NOMO-1 (cell line): ENCODE results near the gene ADCY5.

Experiments
- DNase-seq, 2 experiments: peaks; one replicate each; lab custom pipeline; 2025; ENCODE audit not compliant: unreplicated experiment in 2 of 2; lab: John Stamatoyannopoulos, UW

The ADCY5 gene

DNA sequence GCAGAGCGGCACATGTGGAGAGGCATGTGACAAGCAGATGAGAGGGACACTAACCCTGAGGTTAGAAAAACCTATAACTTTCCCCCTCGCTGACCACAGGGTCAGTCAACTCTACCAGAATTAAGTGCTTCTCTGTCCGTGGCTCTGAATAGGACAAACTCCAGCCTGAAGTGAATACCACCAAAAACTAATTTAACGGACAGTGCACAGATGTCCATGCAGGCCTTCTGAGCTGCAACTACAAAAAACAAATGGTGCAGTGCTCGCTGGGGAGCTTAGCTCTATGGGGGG is 59.3 kb downstream of the ADCY5 start:
- DNase-seq: no peak

- DNase-seq: no peak
Observed at GRCh38 chr3:123388811-123389627, 59.9 kb downstream of the ADCY5 start.

- DNase-seq: no peak
Observed at GRCh38 chr3:123388042-123388441, 60.8 kb downstream of the ADCY5 start.

- no peak for DNase-seq
Observed at GRCh38 chr3:123387532-123387931, 61.4 kb downstream of the ADCY5 start.

GRCh38 chr3:123386477-123387040 is 62.3 kb downstream of the ADCY5 start:
- no peak for DNase-seq

DNA sequence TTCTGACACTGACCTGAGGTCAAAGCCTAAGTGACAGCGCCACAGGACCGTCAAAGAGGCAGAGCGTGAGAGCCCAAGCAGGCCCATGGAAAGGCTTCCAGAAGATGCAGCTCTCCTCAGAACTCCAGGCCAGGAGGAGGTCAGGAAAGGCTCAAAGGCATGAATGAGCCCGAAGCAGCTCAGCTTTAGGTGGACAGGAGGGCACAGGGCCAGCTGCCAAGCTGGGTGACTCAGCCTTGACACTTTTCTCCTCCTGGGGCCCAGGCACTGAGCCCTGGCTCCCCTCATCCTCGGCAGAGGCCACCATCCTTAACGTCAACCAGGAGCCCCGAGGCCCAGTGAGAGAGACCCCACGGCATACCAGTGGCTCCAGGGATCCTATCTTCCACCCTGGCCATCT is 62.9 kb downstream of the ADCY5 start:
- no peak for DNase-seq

GRCh38 chr3:123385499-123385898 is 63.4 kb downstream of the ADCY5 start:
- no peak for DNase-seq

DNA sequence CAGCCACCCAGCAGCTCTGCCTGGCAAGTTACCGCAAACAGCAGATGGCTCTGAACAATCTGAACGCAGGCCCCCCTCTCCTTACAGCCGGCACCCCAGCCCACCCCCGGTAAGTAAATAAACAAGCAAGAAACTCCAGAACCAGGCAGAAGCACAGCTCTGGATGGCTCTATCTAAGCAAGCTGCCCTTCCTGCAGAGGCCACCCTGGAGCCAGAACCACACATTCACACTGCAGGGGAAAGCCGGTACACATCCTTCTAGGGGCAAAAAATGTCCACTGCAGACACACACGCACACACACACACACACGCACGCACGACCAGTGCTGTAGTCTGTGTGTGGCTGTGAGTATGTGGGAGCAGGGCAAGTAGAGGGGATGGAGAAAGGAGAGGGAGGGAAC is 63.9 kb downstream of the ADCY5 start:
- no peak for DNase-seq

GRCh38 chr3:123384256-123384655 is 64.6 kb downstream of the ADCY5 start:
- DNase-seq: no peak

- DNase-seq: no peak
Observed at GRCh38 chr3:123383091-123384053, 65.5 kb downstream of the ADCY5 start.

DNA sequence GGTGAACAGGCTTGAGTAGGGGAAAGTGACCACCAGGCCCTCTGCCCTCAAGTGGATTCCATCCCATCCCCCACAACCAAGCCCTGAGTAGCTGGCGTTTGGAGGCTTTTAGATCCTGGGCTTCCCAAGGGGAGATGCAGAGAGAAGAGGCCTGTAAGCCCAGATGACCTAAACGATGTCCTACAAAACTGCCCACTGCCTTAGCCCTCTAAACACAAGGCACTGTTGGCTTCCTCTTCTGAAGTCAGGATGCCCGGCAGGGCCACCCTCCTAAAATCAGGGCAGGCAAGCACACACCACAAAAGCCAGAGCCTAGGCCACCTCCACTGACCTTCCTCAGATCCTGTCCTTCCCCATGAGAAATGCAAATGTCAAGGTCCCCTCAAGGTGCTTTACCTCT is 68.6 kb downstream of the ADCY5 start:
- DNase-seq: no peak

- DNase-seq: no peak
Observed at GRCh38 chr3:123379041-123379830, 69.7 kb downstream of the ADCY5 start.

DNA sequence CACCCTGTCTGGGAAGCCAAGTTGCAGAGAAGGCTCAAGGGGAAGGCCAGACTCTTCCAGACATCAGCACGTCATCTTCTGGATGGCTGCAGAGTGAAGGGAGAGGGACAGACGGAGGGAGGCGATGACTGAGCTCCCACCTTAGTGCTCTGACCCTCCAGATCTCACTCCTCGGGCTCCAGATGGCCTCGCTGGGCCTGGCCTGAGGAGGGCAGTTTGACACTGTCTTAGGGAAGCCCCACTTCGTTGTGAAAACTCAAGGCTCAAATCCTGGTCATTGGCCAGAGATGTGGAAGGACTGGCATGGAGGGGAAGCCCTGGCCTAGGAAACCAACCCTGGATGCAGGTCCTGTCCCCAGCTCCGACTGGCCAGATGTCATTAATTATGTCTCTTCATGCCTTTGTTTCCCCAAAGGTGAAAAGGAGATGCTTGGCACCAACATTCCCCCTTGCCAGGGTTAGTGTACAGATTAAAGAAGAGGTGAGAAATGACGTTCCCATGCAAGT is 70.4 kb downstream of the ADCY5 start:
- DNase-seq: no peak

GRCh38 chr3:123377243-123377740 is 71.6 kb downstream of the ADCY5 start:
- no peak for DNase-seq

GRCh38 chr3:123376451-123377242 is 72.2 kb downstream of the ADCY5 start:
- no peak for DNase-seq

DNA sequence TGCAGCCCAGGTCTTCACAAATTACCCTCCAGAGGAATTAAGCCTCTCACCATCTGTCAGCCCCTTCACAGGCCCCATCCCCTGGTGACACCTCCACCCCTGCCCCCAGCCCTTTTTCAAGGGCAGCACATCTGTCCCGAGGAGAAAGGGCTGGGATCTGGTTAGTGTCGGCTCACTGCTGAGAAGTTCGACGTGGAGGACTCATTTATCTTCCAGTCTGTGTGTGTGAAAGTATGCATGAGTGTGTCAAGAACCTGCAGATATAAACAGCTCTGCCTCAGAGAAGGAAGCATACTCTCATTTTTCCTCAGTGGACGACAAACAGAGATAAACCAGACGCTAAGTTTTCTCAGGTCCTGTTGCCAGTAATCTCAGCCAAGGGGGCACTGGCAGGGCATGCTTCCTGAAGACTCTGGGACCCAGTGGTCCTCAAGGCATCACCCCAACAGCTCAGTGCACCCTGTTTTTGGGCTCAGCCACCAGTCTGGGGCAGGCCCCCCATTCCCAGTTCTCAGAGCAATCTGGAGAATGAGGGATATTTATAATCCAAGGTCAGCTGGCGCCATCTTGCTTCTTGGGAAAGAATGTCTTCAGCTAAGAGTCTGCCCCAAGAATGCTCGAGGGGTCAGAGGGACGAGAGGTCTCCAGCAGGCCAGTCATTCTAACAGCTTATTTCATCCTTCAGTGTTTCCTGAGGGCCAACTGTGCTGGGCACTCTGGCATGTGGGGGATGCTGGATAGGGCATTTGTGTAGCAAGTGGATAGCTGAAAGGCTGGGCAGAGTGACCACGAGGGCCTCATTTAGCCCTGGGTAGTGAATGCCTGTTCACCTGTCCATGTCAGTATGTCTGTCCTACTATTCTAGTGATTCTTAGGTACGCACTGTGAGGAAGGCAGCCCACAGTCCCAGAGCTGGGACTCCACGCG is 73.6 kb downstream of the ADCY5 start:
- no peak for DNase-seq

DNA sequence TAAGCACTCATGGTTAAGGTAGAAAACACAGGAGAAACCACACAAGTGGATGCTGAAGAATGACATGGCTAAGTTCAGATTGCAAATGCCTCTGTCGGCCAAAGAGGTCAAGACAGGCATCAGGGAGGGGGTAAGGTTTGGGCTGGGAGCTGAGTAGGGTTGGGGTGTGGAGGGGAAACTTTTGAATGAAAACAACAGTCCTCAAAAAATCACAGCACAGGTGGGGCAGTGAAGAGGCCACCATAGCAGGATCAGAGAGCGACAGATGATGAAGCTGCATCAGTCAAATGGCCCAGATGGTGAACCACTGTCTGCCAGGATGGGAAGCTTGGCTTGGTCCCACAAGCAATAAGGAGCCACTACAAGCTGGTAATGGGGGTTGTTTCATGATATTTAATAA is 74.9 kb downstream of the ADCY5 start:
- DNase-seq: no peak

GRCh38 chr3:123373474-123373987 is 75.4 kb downstream of the ADCY5 start:
- no peak for DNase-seq
